Measurements from ENCODE around the gene JAK1.

JAK1 gene

DNA sequence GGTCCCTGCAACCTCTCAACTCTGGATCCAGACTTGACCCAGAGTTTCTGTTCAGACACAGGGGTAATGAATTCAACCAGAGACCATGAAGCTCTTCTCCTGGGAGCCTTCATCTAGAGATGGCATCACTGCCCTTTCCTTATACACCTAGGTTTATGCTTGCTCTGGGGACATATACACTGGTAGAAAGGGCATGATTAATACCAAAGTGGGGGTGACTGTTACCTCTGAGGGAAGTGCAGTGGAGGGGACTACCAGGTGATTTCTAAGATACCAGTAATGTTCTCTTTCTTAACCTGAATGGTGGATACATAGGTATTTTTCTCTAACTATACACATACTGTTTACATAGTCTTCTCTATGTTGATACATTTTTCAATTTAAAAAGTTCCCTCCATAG is 48.4 kb downstream of the JAK1 start:
- no peak for DNase-seq

DNA sequence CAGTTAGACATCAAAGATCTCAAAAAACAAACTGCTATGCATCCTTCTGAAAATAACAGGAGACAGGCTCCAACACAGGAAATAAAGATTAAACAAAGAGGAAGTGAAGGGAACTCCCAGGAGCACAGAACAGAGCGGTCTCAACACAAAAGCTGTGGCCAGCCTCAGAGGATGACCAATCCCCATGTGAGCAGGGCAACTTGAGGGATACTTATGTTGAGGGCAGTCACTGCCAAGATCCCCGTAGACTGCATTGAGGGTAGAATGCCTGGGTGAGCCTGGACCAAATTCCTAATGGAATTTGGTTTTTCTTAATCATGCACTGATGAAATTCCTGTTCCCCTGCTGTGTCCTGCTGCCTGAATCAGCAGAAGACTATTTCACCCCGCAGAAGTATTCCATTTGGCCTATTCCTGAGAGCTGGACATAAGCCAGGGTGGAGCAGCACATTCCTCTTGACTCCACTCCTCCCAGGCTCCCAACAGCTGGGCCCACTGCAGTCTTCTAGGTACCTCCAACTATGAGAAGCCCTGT is 49.0 kb downstream of the JAK1 start:
- no peak for DNase-seq

DNA sequence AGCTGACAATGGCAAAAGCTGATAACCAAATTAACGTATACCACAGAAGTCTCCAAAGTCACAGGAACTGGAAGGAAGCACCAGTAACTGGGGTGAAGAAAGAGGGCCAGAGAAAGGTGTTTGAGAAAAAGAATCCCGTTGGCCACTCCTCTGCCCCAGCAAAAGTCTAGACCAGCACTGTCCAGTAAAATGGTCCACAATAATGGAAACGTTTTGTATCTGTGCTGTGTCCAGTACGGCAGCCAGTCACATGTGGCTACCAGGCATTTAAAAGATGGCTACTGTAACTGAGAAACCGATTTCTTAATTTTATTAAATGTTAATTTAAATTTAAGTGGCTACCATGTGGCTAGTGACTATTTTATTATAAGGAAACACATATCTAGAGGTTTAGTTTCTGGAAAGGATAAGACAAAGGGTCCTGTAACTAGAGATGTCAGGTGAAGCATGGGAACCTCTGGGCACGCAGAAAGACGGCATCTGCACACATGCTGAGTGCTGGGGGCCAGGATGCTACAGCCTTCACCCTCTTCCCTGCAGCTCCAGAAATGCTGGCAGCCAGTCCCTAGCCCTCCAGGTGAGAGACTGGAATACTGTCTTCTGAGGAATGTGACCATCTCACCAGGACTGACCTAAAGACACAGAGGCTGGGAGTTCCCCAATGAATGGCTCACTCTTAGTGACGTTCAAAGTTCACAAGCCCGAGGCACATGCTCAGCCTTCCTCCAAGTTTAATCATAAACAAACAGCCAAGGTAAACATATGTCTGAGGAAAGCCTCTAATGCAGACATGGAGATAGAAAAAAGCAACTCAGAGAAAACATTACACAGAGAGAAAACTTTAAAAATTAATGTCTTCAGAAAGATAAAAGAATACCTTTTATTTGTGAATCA is 50.7 kb downstream of the JAK1 start:
- DNase-seq: no peak

DNA sequence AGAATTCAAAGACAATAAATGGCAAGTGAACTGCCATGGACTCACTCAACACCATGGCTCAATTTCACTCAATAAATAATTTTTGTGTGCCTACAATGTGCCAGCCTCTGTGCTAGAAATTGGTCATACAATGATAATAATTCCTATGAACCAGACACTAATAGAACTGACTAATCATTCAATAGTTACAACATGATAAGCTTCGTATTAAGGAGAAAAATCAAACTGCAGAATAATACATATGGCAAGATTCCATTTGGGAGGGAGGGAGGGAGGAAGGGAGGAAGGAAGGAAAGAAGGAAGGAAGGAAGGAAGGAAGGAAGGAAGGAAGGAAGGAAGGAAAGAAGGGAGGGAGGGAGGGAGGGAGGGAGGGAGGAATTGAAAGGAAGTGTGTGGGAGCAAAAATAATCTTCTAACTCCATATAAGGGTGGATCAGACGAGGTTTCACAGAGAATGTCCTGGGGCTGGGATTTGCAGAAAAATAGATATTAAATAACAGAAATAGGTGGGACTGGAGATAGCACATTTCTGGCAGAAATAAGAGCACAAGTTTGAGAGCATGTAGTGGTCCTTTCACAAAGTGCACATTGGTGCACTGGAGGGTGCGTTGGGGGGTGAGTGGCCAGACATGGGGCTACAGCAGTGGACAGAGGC is 52.9 kb downstream of the JAK1 start:
- no peak for DNase-seq

DNA sequence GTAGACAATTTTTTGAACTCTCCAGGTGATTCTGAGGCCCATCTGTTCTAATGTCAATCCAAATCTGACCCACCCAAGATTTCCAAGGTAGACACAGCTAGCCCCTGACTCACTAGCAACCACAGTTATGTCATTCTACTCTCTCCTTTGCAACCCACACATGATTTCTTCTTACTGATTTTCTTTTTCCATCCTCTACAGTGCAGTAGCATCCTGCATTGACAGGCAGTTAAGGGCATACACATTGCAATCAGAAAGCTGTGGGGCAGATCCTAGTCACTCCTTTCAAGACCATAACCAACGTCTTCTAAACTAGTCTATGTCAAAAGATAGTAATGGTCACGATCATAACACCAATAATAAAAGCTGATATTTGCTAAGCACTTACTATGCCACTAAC is 54.2 kb downstream of the JAK1 start:
- DNase-seq: no peak

DNA sequence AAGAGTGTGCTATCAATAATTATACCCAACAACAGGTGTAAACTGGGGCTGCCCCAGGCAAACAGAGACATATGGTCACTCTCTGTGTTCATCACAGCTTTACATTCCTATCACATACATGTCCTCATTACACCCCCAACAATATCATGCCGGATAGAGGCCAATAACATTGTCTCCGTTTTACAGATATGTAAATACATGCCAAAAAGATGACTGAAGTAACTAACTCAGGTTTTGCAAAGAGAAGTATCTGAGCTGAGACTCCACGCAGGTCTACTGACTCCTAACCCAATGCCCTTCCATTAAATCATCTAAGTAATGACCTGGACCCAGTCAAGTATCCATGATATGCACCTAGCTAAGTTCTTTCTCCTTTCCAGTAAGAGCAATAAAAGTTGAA is 55.0 kb downstream of the JAK1 start:
- no peak for DNase-seq

DNA sequence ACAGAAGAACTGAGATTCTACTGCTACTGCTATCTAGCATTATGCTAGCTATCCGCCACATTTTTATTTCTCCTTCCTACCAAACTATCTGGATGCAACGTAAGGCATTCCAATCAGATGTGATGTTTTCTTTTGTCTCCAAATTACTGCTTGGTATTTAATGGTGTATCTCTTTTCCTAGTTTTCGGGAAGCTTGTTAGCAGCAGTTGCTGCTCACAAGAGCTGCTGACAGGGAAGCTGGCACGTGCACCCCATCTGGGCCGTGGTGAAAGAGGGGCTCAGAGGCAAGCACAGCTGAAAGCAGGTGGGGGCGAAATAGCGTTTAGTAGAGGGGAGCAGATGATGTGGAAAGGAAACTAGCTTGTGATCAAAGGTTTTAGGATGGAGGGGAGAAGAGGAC is 57.3 kb downstream of the JAK1 start:
- no peak for DNase-seq

DNA sequence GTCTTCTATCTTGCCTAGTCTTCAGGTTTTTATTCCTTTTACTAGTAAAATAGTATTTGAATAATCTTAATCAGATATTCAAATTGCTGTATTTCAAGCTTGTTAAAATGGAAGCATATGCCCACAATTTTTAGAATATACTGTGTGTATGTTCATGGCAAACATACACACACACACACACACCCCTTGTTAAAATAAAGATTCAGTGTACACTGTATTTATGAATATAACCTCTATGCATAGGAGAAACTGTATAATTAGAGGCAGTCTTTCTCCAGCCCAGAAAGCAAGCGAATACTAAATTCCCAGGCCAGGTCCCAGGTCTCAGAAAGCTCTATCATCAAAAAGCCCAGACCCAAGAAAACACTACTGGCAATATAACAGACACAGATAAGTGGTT is 57.8 kb downstream of the JAK1 start:
- no peak for DNase-seq

DNA sequence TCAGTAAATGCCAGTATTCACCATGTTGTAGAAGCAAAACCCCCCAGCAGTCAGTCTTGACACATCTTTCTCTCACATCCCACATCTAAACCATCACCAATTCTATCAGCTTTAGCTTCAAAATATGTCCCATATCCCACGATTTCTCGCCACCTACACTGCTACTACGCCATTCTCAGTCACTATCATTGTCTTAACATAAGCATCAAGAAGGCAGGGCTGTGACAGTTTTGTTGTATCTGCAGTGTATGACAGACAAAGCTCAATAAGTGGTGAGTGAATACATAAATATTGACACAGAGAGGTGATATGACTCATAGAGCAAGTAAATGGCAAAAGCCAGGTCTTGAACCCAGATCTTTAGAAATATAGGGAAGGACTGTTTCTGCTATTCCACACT is 59.9 kb downstream of the JAK1 start:
- no peak for DNase-seq

DNA sequence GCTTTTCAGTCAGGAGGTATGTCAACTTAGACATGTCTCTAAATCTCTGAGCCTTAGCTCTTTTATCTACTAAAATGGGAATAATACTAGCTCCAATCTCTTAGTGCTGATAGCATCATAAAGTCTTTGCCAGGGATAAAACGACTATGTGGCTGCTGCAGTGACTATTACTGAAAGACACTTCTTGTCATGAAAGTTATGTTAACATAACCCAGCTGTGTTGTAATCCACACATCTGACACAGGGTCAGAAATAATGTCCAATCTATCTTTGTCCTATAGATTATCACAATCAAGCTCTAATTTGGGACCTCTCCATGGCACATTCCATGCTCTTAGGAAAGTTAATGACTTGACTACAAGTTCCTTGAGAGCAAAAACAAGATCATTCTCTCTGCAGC is 62.8 kb downstream of the JAK1 start:
- no peak for DNase-seq

DNA sequence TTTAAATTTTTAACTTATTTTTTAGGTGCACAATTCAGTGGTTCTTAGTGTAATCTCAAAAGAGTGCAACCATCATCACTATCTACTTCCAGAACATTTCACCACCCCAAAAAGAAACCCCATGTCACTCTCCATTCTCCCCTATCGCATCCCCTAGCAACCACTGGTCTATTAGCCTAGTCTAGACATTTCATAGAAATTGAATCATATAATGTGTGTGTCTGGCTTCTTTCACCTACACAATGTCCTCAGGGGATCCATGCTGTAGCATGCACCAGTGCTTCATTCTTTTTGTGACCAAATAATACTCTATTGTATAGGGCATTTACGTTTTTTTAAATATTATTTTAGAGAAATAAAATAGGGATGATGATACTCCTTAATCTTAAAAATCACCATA is 64.7 kb downstream of the JAK1 start:
- no peak for DNase-seq

DNA sequence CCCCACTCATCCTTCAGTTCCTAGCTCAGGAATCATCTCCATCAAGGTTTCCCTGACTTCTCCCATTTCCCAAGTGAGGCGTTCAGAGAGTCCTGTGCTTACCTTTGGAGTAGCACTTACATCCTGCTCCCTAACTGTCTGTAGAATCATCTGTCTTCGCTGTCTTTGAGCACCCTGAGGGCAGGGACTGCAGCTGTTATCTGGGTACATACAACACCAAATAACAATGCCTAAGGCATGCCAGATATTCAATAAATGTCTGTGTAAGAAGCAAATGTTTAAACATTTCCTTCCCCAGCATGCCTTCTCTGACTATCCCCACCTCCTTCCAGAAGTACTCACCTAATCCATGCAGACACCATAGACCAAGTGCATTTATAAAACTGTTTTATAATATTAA is 65.4 kb downstream of the JAK1 start:
- DNase-seq: no peak

DNA sequence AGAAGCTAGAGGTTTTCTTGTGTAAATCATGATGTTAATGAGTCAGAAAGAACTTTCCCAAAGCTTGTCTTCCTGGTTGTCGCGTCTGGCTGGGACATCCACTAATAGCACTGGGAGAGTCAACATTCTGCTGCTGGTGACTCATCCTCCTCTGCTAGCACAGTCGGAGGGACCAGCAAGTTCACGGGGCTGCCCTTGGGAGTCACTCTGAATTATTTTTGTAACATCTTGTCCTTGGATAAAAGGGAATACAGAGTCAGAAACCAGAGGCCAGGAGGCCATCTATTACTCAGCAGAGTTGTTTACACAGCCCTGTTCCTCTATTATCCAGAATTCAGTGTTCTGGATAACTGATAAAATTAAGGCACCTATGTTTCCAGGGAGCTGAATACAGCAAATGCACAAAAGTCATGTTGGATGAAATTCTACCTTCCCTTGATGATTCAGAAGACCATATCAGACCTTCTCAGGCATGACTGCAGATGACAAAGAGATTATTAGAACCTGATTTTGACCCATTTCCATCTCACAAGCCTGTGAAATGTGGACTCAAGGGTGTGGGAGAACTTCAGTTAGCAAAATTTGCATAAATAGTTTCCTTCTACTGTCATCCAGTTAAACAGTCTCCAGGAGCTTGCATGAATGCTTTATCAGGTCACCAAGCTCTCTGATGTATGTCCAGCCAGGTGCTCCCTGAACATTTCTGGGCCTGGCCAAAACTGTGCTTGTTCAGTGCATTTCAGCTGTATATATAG is 68.1 kb downstream of the JAK1 start:
- DNase-seq: no peak

DNA sequence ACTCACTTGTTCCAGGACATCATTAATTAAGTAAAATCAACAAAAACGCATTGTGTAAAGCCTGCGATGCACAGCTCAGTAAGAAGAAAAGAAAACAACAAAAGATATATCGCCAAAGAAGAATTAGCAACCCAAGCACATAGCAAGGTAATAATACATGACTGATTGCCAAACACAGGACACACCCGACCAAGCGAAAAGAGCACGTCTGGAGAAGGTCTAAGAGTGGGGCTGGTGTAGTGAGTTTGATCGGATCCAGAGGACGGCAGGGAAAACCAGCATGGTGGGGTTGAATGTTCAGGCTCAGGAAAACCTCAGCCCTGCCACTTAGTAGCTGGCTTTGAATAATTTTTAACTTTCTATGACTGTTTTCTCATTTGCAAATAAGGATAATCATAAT is 69.8 kb downstream of the JAK1 start:
- no peak for DNase-seq

DNA sequence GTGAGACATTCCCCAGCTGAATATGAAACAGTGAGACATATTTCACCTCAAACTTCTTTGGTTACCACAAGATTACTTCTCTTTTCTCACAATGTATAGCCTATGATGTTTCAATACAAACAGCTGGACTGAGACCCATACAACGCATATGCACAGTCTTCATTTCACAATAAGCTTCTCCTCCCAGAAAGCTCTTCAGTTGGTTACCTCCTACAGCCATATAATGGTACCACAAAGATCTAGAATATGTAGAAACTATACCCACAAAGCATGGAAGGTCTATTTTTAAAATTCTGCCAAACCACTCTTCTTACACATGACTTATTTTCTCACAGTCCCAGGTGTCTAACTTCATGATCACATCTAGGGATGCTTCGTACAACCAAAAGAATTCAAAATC is 70.8 kb downstream of the JAK1 start:
- no peak for DNase-seq

DNA sequence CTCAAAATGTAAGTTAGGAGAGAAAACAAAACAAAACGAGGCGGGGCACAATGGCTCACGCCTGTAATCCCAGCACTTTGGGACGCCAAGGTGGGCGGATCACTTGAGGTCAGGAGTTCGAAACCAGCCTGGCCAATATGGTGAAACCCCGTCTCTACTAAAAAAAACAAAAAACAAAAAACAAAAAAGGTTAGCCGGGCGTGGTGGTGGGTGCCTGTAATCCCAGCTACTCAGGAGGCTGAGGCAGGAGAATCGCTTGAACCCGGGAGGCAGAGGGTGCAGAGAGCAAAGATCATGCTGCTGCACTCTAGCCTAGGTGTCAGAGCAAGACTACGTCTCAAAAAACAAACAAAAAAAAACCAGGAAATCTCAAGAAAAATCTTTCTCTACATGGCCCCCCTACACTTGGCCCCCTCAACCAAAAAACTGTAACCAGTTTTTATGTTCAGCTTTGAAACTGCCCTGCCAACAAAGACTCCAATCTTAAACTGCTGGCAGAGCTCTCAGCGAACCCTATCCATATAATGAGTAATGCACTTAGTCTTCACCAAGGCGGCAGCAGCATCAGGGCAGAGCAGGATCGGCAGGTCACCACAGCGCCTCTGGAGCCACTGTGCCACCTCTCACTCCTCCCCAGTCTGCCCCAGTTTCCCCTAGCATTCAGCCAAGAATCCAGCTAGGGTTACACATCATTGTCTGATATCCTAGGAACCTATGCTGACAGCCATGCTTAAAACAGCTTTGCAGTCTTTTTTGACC is 71.7 kb downstream of the JAK1 start:
- no peak for DNase-seq

DNA sequence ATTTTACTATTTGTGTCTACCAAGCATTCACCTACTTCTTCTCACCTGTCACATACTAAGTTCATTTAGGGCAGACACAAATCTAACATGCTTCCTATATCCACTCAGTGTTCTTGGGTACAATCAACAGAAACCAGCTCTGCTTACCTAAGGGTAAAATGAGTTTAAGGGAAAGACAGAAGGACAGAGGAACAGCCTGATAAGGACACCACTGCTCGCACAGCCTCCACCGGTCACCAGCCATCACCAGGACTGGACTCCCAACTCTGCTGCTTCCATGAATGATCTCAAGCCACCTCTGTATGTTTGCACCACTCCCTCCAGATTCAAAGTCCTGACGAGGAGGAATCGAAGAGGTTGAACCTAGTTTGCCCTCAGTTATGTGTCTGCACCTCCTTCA is 72.4 kb downstream of the JAK1 start:
- DNase-seq: no peak

DNA sequence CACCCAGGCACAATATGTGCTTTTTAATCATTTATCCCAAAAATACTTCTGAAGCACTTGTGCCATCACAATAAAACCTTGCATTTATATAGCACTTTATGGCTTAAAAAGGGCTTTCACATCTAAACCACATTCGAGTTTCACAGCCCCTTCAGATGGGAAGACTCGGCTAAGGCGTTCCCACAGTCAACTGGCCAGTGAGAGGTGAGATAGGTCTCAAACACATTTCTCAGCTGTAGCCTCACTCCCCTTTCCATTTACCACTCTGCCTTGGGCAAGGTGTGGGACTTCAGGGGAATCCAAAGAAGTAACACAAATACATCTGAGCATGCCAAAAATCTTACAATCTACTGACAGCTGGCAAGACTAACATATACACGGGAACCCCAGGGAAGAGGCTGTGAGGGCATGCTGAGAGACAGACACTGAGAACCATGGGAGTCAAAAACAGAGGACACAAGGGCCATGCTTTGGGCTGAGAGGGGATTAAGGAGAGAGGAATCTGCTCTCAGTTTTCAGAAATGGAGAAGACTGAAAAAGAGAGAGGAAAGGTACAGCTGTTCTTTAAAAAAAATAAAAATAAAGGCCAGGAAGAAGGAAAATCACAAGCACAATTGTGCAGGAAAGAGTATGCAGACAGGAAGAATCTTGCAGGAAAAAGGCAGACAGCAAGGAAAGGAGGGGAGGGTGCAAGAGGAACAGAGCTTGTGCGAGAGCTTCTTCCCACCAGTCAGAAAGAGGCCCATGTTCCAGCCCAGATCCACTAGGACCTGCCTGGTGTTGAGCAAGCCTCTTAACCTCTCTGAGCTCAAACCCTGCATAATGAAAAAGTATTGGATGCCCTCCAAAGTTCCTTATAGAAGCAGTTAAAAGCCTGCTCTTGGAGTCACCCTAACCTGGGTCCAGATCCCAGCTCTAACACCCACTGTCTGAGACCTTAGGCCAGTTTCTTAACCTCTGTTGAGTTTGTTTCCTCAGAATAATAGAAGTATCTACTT is 73.5 kb downstream of the JAK1 start:
- DNase-seq: no peak

DNA sequence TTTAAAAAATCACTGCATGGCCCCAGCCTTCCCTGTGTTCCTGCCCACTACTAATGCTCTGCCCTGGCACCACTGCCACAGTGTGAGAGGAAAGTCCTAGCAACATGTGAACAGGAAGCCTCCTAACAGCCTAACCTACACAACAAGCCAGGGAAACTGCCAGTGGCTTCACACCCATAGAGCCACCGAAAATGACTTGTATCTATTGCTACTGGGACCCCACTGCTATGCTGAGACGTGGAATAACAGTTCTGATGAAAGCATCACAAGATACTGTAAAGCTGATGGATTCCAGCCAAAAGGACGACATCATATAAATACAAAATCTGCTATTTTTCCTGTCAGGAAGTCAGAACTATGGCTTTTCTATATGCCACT is 74.9 kb downstream of the JAK1 start:
- no peak for DNase-seq

DNA sequence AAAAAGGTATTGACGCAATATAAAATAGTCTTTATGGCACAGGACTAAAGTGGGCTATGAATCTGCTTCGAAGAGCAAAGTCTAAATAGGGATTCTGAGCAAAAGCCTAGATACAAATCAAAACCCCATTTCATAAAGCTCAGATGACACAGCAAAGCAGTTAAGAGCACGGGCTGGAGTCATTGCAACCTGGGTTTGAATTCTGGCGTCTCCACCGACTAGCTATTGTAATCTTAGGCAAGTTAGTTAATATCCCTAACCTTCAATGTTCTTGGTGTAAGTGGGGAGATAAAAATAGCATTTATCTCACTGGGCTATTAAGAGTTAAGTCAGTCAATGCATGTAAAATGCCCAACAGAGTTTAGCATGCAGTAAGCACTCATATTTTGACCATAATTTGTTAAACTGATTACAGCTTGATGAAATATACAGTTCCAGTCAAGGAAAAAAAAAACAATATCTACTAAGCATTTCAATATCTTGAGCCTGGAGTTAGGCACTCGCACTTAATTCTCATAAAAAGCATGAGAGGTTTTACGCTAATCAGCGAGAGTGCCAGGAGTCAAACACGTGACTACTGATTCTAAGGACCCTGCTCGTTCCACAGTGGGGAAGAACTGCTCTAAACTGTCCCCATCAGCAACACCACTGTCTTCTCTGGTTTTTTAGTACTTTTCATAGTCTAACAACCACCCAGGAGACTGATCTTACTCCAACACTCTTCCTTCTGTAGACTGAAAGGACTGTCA is 75.5 kb downstream of the JAK1 start:
- DNase-seq: no peak
